ENCODE data around the gene AGPAT2.
A peak's percentile ranks its signal among the peaks of the same experiment; 100 is the strongest.

AGPAT2 gene

DNA sequence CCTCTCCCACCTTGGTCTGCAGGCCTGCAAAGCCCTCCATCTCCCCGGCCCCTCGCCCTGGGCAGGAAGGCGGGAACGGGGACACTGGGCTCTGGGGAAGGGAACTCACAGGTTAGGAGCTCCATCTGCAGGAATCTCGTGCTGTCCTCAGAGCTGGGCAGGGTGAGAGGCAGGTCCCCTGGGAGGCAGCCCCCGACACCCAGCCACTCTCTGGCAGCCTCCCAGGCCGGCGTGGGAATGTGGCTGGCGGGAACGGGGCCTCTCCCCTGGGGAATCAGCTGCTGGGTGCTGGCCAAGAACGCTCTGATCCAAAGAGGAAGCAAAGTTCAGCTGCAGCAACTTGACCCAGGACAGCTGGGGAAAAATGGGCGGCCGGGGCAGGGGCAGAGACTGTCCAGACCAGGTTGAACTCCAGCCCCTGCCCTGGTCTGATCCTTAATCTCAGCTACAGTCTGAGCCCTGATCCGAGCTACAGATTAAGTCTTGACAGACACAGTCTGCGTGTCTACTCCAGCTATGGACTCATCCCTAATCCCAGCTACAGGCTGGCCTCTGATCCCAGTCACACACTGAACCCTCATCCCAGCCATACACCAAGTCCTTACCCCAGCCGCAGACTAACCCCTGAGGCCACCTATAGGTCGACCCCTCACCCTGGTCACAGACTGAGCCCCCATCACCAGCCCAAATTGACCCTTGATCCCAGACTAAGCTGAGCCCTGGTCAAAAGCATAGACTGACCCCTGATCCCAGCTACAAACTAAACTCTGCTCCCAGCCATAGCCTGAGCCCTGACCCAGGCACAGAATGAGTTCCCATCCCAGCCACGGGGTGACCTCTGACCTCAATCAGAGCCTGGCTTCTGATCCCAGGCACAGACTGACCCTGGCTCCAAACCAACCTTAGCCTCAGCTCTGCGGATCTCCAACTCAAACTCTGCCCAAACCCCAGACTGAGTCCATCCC is 61.9 kb downstream of the AGPAT2 start:
- DNase-seq (ENCODE audit: low read depth, low spot score): peak; percentile 60

DNA sequence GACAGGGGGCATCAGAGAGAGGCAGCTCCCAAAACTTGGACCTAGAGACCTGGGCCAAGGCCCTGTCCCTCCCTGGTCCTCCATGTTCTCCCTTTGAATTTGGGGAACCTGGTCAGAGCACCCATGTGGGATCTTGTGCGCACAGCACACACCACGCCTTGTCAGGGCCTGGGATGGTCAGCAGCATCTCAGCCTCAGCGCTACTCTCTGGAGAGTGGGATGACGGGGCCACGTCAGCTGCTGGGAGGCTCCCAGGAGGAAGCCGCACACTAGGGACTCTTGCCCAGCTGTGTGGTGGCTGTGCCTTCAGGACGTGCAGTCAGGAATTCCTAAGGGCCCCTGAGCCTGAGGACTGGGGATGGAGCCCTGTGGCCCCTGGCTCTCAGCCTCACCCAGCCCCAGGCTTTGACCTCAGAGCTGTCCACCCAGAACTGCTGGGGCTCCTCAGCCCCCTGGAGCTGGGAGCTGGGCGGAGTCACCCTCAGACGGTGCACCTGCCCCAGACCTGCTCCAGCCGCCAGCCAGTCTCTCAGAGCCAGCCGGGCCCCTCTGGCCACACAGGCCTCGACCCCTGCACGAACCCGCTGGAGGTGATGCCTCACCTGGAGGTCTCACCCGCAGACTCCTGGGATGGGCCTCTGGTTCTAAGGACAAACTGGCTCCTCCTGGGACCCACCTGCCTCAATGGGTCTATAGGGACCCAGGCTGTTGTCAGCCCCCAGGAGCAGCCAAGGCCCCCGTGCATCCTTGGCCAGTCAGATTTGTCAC is 62.9 kb downstream of the AGPAT2 start:
- DNase-seq (ENCODE audit: low read depth, low spot score): no peak

DNA sequence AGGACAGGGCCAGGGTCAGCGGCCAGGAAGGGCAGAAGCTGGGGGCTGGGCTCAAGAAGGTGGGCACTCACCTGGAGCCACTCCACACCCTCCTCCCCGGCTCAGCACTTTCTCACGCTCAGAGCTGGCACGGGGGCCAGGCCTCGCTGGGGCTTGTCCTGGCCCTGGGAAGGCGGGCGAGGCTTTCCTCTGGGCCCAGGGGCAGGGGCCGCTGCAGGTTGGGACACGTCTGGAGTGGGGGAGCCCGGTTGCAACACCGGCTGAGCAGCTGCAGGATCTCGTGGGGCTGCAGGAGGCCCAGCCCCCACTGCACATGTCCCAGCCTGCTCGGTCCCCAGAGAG is 63.4 kb downstream of the AGPAT2 start:
- no peak for DNase-seq (ENCODE audit: low read depth, low spot score)

Data from ELF-1 (cell line).